Activated naive CD8-positive, alpha-beta T cell treated with anti-CD3 and anti-CD28 coated beads, Interleukin-2, amount 50 U/mL, for 24 hours (primary cell): ENCODE measurements around the gene VAPB.

Source experiments
- ATAC-seq: fragments of 150-1000 bp; cut with Tn5 transposase; one replicate; pipeline ENCODE4 v1.10.0; 2021
- DNase-seq: peaks from one replicate; pipeline ENCODE4 v3.0.0; 2021
- H3K27ac Mint-ChIP-seq: one replicate; pipeline ENCODE4 v1.8.0; 2021; ENCODE audit warnings: mild to moderate bottlenecking, mixed read lengths
- H3K27me3 Mint-ChIP-seq: one replicate; pipeline ENCODE4 v1.8.0; 2021; ENCODE audit warnings: mixed read lengths
- H3K36me3 Mint-ChIP-seq: one replicate; pipeline ENCODE4 v1.8.0; 2021; ENCODE audit warnings: low read depth, mixed read lengths
- H3K4me1 Mint-ChIP-seq: one replicate; pipeline ENCODE4 v1.8.0; 2021; ENCODE audit warnings: mixed read lengths
- H3K4me3 Mint-ChIP-seq: one replicate; pipeline ENCODE4 v1.8.0; 2021; ENCODE audit warnings: mild to moderate bottlenecking, moderate library complexity, mixed read lengths
- H3K9me3 Mint-ChIP-seq: one replicate; pipeline ENCODE4 v1.8.0; 2021; ENCODE audit warnings: mixed read lengths

Gene VAPB

DNA sequence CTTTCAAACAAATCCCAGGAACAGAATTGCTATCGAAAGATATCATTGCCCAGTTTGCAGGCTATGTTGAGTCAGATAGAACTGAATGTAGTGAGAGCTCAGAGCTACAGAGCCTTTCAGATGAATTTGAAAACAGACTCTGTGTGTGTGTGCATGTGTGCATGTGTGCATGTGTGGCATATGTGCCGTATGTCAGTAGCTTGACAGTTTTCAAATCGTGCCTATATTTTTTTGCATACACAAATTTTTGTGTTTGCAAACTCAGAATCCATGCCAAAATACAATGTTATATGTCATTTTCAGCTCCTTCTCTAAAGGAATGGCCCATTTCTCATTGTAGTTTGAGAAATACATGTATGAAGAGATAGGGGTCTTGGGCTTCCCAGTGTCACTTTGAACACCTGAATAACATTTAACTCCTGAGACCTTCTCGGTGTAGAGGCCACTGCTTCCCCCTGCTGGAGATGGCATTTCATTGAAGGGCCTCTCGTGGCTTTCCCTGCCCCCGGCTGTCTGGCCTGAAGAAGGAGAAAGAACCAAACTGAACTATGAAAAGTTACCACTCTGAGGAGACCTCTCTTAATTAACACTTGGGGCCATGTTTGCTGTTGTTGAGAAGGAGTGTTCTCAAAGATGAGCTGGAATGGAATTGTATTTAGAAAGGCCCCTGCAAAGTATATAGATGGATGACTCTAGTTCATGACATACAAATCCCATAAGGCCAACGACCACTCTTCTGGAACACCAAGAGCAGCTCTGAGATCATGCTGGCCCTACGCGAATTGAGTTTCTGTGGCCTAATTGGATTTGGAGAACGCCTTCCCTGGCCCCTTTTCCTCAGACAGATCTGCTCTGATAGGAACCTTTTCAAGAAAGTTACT is 58.7 kb downstream of the VAPB start:
- peak; percentile 63 for ATAC-seq
- peak; percentile 60 for DNase-seq
- H3K36me3 Mint-ChIP-seq = peaks cover 47% of the 10 kb centered on the region
- no peaks in the 10 kb centered on the region for H3K9me3 Mint-ChIP-seq
- no peak overlapping the region for H3K4me3 Mint-ChIP-seq
- H3K27ac Mint-ChIP-seq = no peak overlapping the region
- H3K4me1 Mint-ChIP-seq = peaks cover 13% of the 10 kb centered on the region
- H3K27me3 Mint-ChIP-seq = no peaks in the 10 kb centered on the region

DNA sequence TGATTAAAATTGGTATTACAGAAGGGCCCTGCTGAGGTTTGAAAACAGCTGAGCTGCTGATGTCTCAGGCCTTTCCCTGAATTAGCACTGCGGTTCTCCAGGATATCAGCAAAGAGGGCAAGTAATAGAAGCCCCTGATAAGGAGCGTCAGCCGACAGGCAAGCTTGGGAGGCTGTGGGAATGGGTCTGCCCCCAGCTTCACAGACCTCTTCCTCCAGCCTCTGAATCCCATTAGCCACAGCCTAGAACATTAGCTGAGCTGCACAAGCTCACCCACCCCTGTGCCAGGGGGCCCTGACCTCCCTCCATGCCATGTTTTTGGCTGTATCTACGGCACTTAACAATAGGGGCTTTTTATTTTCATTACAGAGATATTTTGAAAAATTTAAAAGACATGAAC is 59.9 kb downstream of the VAPB start:
- DNase-seq (no peak), ATAC-seq (no peak)
- Mint-ChIP-seq H3K9me3 (peaks cover 1% of the 10 kb centered on the region), H3K4me3 (no peak overlapping the region), H3K27ac (no peak overlapping the region), H3K36me3 (peaks cover 46% of the 10 kb centered on the region), H3K4me1 (peaks cover 8% of the 10 kb centered on the region), H3K27me3 (no peaks in the 10 kb centered on the region)

DNA sequence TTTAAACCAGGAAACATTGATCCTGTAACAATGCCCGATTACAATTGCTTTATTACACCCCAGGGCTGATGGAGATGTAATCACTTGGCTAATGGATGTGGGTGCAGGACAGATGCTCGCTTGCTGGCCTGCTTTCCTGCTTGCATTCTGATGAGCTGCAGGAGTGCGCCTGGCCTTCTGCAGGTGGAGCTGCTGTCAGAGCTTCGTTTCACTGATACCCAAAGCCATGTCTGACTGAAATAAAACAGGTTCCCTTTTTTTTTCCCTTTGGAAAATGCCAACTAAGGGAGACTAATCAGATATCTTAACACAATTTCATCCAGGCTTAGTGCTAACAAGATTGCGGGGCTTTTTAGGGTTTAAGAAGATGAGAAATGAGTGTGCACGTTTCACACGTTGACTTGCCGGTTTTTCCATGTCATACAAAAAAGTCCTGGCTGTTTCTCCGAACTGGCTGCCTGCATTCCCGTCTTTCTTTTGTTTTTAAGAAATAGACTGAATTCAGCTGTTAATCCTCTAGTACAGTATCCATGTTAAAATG is 60.7 kb downstream of the VAPB start:
- H3K27me3 Mint-ChIP-seq = no peaks in the 10 kb centered on the region
- peak overlapping the region; percentile 45 for H3K27ac Mint-ChIP-seq
- no peak for ATAC-seq
- peaks cover 44% of the 10 kb centered on the region for H3K36me3 Mint-ChIP-seq
- no peak overlapping the region for H3K4me3 Mint-ChIP-seq
- H3K4me1 Mint-ChIP-seq = peaks cover 2% of the 10 kb centered on the region
- DNase-seq = no peak
- H3K9me3 Mint-ChIP-seq = peaks cover 9% of the 10 kb centered on the region

DNA sequence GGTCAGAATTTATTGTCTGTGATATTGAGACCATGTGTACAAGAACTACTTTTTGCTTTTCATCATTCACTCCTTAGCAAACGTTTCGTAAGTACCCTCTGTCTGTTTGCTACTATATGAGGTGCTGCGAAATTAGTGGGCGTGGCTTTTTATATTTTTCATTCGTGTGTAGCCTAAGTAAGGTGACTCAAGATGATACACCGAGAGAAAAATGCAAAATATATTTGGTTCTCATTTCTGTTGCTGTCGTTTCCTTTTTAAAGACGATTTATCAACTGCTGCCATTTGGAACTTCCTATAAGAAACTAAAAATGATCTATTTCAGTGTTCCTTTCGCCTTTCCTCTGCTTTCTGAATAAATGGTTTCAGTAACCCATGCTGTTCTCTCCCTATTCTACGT is 61.2 kb downstream of the VAPB start:
- no peaks in the 10 kb centered on the region for H3K4me1 Mint-ChIP-seq
- ATAC-seq = no peak
- peak overlapping the region; percentile 45 for H3K27ac Mint-ChIP-seq
- no peak for DNase-seq
- H3K36me3 Mint-ChIP-seq = peaks cover 39% of the 10 kb centered on the region
- peaks cover 11% of the 10 kb centered on the region for H3K9me3 Mint-ChIP-seq
- H3K27me3 Mint-ChIP-seq = no peaks in the 10 kb centered on the region
- H3K4me3 Mint-ChIP-seq = no peak overlapping the region

DNA sequence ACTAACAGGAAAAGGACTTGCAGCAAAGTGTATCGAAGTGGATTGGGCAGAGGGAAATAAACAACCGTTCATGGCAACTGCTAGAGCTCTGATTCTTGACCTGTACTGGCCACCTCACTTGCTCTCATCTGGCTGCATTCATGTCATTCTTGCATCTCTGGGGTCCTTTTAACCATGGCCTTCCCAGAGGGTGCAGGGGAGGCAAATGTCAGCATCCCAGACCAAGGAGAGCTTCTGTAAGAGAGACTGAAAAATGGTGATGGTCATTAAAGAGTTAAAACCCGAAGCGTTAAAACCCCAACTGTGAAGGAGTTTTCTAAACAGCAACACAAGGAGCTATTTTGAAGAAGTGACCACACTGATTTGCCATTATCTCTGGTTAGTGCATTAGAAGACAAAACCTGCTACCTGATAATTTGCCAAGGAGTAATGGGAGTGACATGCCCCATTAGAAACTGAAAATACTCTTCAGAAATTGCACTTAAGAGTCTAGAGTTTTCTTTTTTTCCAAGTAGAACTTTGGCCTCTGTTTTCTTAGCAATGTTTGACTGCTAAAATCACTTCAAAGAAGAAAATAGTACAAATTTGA is 63.7 kb downstream of the VAPB start:
- H3K27me3 Mint-ChIP-seq = no peaks in the 10 kb centered on the region
- peaks cover 11% of the 10 kb centered on the region for H3K9me3 Mint-ChIP-seq
- ATAC-seq (no peak), DNase-seq (no peak)
- H3K4me3 Mint-ChIP-seq = no peak overlapping the region
- peaks cover 30% of the 10 kb centered on the region for H3K36me3 Mint-ChIP-seq
- no peak overlapping the region for H3K27ac Mint-ChIP-seq
- no peaks in the 10 kb centered on the region for H3K4me1 Mint-ChIP-seq

DNA sequence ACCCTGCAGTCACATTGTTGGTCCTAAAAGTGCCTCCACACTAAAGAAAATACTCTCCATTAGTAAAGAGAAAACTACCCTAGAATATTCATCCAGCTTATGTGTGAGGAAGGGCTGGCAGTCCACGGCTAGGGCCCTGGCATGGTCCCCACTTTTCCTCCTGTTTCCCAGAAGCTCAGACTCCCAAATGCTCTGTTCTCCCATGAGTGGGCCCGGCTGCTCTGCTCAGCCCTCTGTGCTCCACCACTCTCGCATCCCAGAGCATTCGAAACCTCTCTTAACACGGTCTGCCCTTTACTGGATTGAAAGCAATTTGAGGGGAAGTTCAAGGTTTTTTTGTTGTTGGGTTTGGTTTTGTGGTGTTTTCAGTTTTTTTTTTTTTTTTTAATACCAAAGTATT is 64.4 kb downstream of the VAPB start:
- ATAC-seq (no peak), DNase-seq (no peak)
- Mint-ChIP-seq H3K4me3 (no peak overlapping the region), H3K27ac (no peak overlapping the region), H3K36me3 (peaks cover 25% of the 10 kb centered on the region), H3K27me3 (no peaks in the 10 kb centered on the region), H3K9me3 (peaks cover 11% of the 10 kb centered on the region), H3K4me1 (peaks cover 3% of the 10 kb centered on the region)

DNA sequence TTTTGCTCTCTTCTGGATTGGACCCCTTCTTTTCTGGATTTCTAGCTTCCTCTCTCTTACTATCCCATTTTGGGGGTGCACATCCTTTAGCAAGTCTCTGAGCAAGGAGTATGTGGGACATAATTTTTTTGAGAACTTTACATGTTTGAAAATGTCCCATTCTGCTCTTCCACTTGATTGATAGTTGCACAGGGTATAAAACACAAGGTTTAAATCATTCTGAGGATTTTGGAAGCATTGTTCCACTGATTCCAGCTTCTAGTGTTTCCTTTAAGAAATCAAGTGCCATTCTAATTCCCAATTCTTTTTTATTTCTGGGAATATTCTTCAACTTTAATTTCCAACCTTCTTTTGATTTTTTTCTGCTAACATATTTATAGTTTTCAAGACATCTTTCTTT is 65.4 kb downstream of the VAPB start:
- no peaks in the 10 kb centered on the region for H3K27me3 Mint-ChIP-seq
- H3K4me3 Mint-ChIP-seq = no peak overlapping the region
- H3K9me3 Mint-ChIP-seq = peaks cover 11% of the 10 kb centered on the region
- peaks cover 12% of the 10 kb centered on the region for H3K4me1 Mint-ChIP-seq
- H3K36me3 Mint-ChIP-seq = peaks cover 21% of the 10 kb centered on the region
- DNase-seq (no peak), ATAC-seq (no peak)
- no peak overlapping the region for H3K27ac Mint-ChIP-seq

DNA sequence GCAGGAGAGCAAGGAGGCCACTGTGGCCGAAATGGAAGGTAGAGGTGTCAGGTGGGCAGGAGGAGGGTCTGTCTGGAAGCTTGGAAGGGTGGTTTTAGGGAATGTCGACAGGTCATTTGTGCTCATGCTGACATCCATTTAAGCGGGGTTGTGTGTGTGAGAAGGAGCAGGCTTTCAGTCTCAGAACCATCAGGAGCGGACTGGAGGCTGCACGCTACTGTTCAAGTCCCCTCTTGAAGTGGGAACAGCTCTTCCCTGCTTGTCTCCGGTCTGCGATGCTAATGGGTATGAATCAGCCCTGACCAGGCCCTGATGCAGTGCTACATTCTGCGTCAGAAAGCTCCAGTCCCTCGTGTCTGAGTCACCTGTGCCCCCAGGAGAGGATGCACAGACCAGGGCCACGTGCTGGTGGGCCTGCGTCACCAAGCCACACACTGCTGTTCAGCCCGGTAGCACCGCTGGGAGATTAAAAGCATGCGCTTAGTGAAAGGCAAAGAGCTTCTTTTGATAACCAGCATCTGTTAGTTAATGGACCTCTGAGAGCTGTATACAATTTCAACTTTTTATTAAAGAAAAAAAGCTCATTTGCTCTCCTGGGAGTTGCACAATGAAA is 68.2 kb downstream of the VAPB start:
- Mint-ChIP-seq H3K36me3 (peaks cover 10% of the 10 kb centered on the region), H3K9me3 (peaks cover 11% of the 10 kb centered on the region), H3K27ac (no peak overlapping the region), H3K27me3 (no peaks in the 10 kb centered on the region), H3K4me3 (no peak overlapping the region), H3K4me1 (peaks cover 15% of the 10 kb centered on the region)
- DNase-seq (no peak), ATAC-seq (no peak)

DNA sequence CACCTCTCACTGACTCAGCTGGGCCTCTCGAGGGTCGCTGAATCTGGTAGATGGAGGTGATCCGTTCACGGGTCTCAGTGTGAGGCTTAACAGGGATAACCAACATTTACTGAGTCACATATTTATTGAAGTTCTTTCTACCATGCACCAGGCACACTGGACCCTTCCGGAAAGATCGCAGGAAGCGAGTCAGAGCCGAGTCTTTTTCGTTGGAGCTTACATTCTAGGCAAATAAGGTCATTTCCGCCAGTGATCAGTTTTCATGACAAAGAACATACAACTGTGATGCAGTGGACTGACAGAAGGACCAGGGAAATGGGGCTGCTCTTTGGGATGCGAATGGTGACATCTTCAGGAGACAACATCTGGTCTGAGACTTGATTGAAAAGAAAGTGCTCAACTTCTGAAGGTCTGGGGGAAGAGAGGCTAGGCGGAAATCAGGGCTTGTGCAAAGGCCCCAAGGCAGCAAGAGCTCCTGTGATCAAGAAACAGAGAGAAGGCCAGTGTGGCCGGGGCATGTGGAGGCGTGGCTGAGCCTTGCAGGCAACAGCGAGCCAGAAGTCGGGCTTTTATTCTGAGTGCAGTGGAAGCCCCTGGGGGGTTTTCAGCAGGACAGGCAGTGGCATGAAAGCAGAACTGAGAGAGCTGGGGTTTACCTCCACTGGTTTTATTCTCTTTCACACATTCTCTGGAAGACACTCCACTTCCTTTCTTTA is 69.5 kb downstream of the VAPB start:
- H3K4me3 Mint-ChIP-seq = no peak overlapping the region
- H3K9me3 Mint-ChIP-seq = peaks cover 11% of the 10 kb centered on the region
- no peak overlapping the region for H3K27ac Mint-ChIP-seq
- no peaks in the 10 kb centered on the region for H3K27me3 Mint-ChIP-seq
- DNase-seq (peak; percentile 14), ATAC-seq (peak; percentile 64)
- peaks cover 8% of the 10 kb centered on the region for H3K36me3 Mint-ChIP-seq
- H3K4me1 Mint-ChIP-seq = peaks cover 15% of the 10 kb centered on the region

DNA sequence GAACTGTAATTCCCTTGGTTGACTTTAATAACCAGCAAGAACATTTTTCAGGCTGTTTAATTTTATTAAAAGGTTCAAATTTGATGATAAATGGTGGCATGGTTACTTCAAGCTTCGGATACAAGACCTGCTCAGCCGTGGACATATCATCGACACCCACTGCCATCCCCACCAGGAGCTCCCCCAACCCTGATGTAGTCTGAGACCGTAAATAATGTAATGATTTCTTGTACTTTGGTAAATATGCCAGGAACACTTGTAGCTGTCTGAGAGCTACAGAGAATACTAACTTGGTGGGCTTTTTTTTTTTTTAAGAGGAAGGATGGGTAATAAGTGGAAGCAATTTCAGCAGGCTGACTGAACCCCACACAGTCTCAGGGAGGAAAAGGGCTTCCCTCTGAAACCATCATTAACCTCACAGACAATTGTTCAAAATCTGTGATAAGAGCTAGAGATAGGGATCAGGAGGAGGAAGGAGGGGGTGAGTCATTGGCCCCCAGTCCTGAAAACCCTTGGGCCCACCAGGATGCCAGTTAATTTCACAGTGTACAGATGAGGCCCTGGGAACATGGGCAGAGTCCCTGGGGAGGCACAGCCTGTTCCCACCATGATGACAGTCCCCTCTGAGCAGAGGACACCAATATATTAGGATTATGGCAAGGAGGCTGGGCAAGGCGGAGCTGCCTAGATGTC is 70.2 kb downstream of the VAPB start:
- peaks cover 8% of the 10 kb centered on the region for H3K9me3 Mint-ChIP-seq
- H3K36me3 Mint-ChIP-seq = peaks cover 4% of the 10 kb centered on the region
- no peaks in the 10 kb centered on the region for H3K27me3 Mint-ChIP-seq
- ATAC-seq = no peak
- no peak overlapping the region for H3K27ac Mint-ChIP-seq
- no peak for DNase-seq
- H3K4me3 Mint-ChIP-seq = no peak overlapping the region
- H3K4me1 Mint-ChIP-seq = peaks cover 15% of the 10 kb centered on the region

DNA sequence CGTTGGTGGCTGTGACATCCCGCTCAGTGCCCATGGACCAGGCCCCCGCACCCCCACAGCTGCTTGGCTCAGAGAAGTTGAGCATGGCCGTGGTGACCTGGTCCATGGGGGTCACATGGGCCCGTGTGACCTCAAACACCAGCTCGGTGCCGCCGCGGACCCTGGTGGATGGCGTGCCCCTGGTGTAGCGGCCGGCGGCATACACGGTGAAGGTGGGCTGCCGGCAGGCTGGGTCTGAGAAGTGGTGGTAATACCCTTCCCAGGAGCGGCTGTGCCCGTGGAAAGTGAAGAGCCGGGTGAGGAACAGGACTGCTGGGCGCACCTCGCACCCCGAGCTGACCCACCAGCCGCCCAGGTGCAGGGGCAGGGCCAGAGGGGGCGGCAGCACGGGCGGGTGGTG is 72.1 kb downstream of the VAPB start:
- H3K4me1 Mint-ChIP-seq = peaks cover 15% of the 10 kb centered on the region
- peaks cover 2% of the 10 kb centered on the region for H3K27me3 Mint-ChIP-seq
- no peak for DNase-seq
- no peaks in the 10 kb centered on the region for H3K9me3 Mint-ChIP-seq
- no peak overlapping the region for H3K27ac Mint-ChIP-seq
- no peak for ATAC-seq
- no peaks in the 10 kb centered on the region for H3K36me3 Mint-ChIP-seq
- no peak overlapping the region for H3K4me3 Mint-ChIP-seq

DNA sequence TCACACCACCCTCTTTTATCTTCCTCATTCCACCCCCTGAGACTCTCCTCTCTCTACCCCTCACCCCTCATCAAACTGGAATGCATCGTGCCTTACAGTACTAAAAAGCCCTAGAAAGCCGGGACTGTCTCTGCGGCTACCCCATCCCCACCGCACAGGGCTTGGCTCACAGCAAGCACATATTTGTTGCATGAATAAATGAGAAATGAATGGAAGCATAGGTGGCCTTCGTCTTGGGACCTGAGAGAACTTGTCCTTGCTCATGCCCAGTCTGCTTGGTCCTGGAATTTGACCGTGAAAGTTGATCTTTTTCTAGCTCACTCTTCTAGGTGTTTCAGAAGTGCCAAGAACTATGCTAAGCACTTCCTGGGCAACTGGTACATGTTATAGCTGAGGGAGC is 72.9 kb downstream of the VAPB start:
- H3K4me3 Mint-ChIP-seq = no peak overlapping the region
- no peak overlapping the region for H3K27ac Mint-ChIP-seq
- ATAC-seq = no peak

DNA sequence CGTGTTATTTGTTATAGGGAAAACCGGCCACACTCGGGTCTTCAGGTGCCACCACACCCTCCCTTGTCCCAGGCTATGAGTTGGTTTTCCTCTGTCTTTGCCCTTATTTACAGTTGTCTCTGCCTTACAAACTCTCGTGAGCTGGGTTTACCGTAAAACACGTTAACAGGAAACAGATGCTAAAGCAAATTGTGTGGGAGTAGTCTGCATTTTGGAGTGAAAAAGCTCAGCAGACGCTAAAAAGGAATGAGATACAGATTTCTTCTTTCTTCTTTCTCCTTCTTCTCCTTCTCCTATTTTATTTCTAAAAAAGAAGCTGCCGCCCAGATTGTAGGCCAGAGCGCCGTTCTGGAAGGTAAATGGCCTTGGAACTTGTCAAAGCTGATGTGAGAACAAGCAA is 74.2 kb downstream of the VAPB start:
- Mint-ChIP-seq H3K27ac (no peak overlapping the region), H3K27me3 (peaks cover 8% of the 10 kb centered on the region)

More for the DNA sequence above, 72.9 kb downstream of the VAPB start:
- peaks cover 4% of the 10 kb centered on the region for H3K27me3 Mint-ChIP-seq
- no peaks in the 10 kb centered on the region for H3K9me3 Mint-ChIP-seq
- H3K36me3 Mint-ChIP-seq = no peaks in the 10 kb centered on the region
- DNase-seq = no peak
- H3K4me1 Mint-ChIP-seq = peaks cover 15% of the 10 kb centered on the region

DNA sequence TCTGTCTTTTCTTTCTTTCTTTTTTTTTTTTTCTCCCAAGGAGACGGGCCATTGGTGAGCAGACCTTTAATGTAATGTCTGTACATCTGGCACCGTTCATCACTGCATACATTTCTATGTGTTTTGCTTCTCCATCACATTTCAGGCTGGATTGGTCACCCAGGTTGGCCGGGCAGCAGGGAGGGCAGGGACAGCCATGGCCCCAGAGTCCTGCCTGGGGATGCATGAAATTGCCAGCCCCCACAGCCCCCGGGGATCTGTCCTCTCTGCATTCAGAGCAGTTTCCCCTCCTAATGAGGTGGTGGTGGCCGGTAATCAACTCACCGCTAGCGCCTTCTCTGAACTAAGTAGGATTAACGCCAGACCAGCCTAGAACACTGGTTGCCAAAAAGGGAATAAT is 75.8 kb downstream of the VAPB start:
- no peak overlapping the region for H3K4me3 Mint-ChIP-seq
- H3K27me3 Mint-ChIP-seq = peaks cover 8% of the 10 kb centered on the region
- no peaks in the 10 kb centered on the region for H3K4me1 Mint-ChIP-seq
- ATAC-seq (no peak), DNase-seq (no peak)
- no peaks in the 10 kb centered on the region for H3K9me3 Mint-ChIP-seq
- H3K27ac Mint-ChIP-seq = no peak overlapping the region
- no peaks in the 10 kb centered on the region for H3K36me3 Mint-ChIP-seq

More for the DNA sequence above, 74.2 kb downstream of the VAPB start:
- ATAC-seq (no peak), DNase-seq (no peak)
- Mint-ChIP-seq H3K4me1 (peaks cover 13% of the 10 kb centered on the region), H3K4me3 (no peak overlapping the region), H3K9me3 (no peaks in the 10 kb centered on the region), H3K36me3 (no peaks in the 10 kb centered on the region)
